ENCODE results near the gene PCBD1. TPM values are rescaled to one million over a fixed set of nuclear protein-coding genes. Genes with fewer than 3 reads are reported as not detected.

The PCBD1 gene
- total and polyA plus RNA-seq, 2 donors (not counting 1 experiment from before 2014, with no cell fraction given), result 6.7 to 14.1 TPM

GRCh38 chr10:70834021-70834420, 54.3 kb downstream of the PCBD1 start:
- H2AFZ ChIP-seq (ENCODE audit: insufficient read depth, low read depth, low read length, poor library complexity, severe bottlenecking), result no peak overlapping the region
- Mint-ChIP-seq H3K27ac (no peak overlapping the region), H3K9me3 (ENCODE audit: insufficient read depth) (no peaks in the 10 kb centered on the region), H3K4me3 (no peak overlapping the region), H3K27me3 (no peaks in the 10 kb centered on the region), H3K4me1 (peaks cover 5% of the 10 kb centered on the region)
- intact Hi-C loops (cut with micrococcal nuclease), result no loop called here
- no peak overlapping the region for H3K27ac ChIP-seq (ENCODE audit: low read length in 2 of 2)
- peaks cover 0 to 5% (median 4%) of the 10 kb centered on the region in 3 donors for H3K9me3 ChIP-seq (ENCODE audit: control extremely low read depth in 1 of 3, control insufficient read depth in 2 of 3, insufficient read depth in 1 of 3, low read length in 2 of 3)
- H4K20me1 ChIP-seq (ENCODE audit: control insufficient read depth, insufficient read depth, low read length, poor library complexity, severe bottlenecking), result peaks cover 26% of the 10 kb centered on the region
- TF ChIP-seq CTCF (IDR thresholded peaks at IDR 0.05) (no peak), EZH2 (IDR thresholded peaks at IDR 0.05; ENCODE audit: borderline replicate concordance, insufficient read depth, low read depth, low read length, poor library complexity, severe bottlenecking) (no peak)
- ChIA-PET CTCF (no interaction called here), POLR2A (no interaction called here)
- H3K79me2 ChIP-seq (ENCODE audit: control insufficient read depth, insufficient read depth, low read length), result peaks cover 55% of the 10 kb centered on the region
- H3K4me3 ChIP-seq (ENCODE audit: control extremely low read depth in 1 of 5, extremely low read depth in 1 of 5, insufficient read depth in 1 of 5, low read depth in 2 of 5, low read length in 4 of 5), result no peak overlapping the region
- DNase-seq (no peak), ATAC-seq (ENCODE audit: low read depth) (no peak)
- WGBS (ENCODE audit: insufficient coverage), result 95% methylated on average over 4 of the region's 5 CpGs
- H3K36me3 ChIP-seq (replicated peaks in 1 of 2; ENCODE audit: control extremely low read depth in 1 of 2, control insufficient read depth in 1 of 2, extremely low read depth in 1 of 2, insufficient read depth in 2 of 2, low read length in 1 of 2), result peaks cover 3 to 11% of the 10 kb centered on the region in 2 experiments
- no peaks in the 10 kb centered on the region for H3K4me1 ChIP-seq (ENCODE audit: control insufficient read depth in 2 of 2, insufficient read depth in 2 of 2, low read length in 2 of 2)
- no peaks in the 10 kb centered on the region for H3K27me3 ChIP-seq (replicated peaks in 1 of 4; ENCODE audit: control extremely low read depth in 1 of 4, control insufficient read depth in 3 of 4, insufficient read depth in 4 of 4, low read length in 3 of 4)
- no peak overlapping the region for H3K9ac ChIP-seq (ENCODE audit: low read length)
- H3K4me2 ChIP-seq (replicated peaks; ENCODE audit: low read depth, low read length, poor library complexity, severe bottlenecking), result no peak overlapping the region

GRCh38 chr10:70833601-70834000, 54.8 kb downstream of the PCBD1 start:
- CTCF ChIA-PET, result interaction anchor here (1.5 kb wide), 1 partner anchor 372 kb away, joined by 3 read pairs; no protein-coding TSS in a partner anchor
- no peak overlapping the region for H3K27ac Mint-ChIP-seq

More at GRCh38 chr10:70833601-70834000, 54.8 kb downstream of the PCBD1 start:
- H3K9me3 ChIP-seq (ENCODE audit: control extremely low read depth in 1 of 3, control insufficient read depth in 2 of 3, insufficient read depth in 1 of 3, low read length in 2 of 3), result peaks cover 0 to 5% (median 4%) of the 10 kb centered on the region in 3 donors
- POLR2A ChIA-PET, result no interaction called here
- intact Hi-C loops (cut with micrococcal nuclease), result no loop called here
- H3K4me1 ChIP-seq (ENCODE audit: control insufficient read depth in 2 of 2, insufficient read depth in 2 of 2, low read length in 2 of 2), result no peaks in the 10 kb centered on the region
- DNase-seq (no peak), ATAC-seq (ENCODE audit: low read depth) (no peak)
- H3K79me2 ChIP-seq (ENCODE audit: control insufficient read depth, insufficient read depth, low read length), result peaks cover 55% of the 10 kb centered on the region
- H3K4me3 Mint-ChIP-seq, result no peak overlapping the region
- TF ChIP-seq EZH2 (IDR thresholded peaks at IDR 0.05; ENCODE audit: borderline replicate concordance, insufficient read depth, low read depth, low read length, poor library complexity, severe bottlenecking) (no peak), CTCF (IDR thresholded peaks at IDR 0.05) (no peak)
- H4K20me1 ChIP-seq (ENCODE audit: control insufficient read depth, insufficient read depth, low read length, poor library complexity, severe bottlenecking), result peaks cover 26% of the 10 kb centered on the region
- H3K27me3 Mint-ChIP-seq, result no peaks in the 10 kb centered on the region
- H3K9me3 Mint-ChIP-seq (ENCODE audit: insufficient read depth), result no peaks in the 10 kb centered on the region
- peaks cover 5% of the 10 kb centered on the region for H3K4me1 Mint-ChIP-seq
- no peaks in the 10 kb centered on the region for H3K27me3 ChIP-seq (replicated peaks in 1 of 4; ENCODE audit: control extremely low read depth in 1 of 4, control insufficient read depth in 3 of 4, insufficient read depth in 4 of 4, low read length in 3 of 4)
- no peak overlapping the region for H3K9ac ChIP-seq (ENCODE audit: low read length)
- H3K36me3 ChIP-seq (replicated peaks in 1 of 2; ENCODE audit: control extremely low read depth in 1 of 2, control insufficient read depth in 1 of 2, extremely low read depth in 1 of 2, insufficient read depth in 2 of 2, low read length in 1 of 2), result peaks cover 3 to 12% of the 10 kb centered on the region in 2 experiments
- H3K4me2 ChIP-seq (replicated peaks; ENCODE audit: low read depth, low read length, poor library complexity, severe bottlenecking), result no peak overlapping the region
- H3K4me3 ChIP-seq (ENCODE audit: control extremely low read depth in 1 of 5, extremely low read depth in 1 of 5, insufficient read depth in 1 of 5, low read depth in 2 of 5, low read length in 4 of 5), result no peak overlapping the region
- 100% methylated on average over 1 of the region's 2 CpGs for WGBS (ENCODE audit: insufficient coverage)
- H2AFZ ChIP-seq (ENCODE audit: insufficient read depth, low read depth, low read length, poor library complexity, severe bottlenecking), result no peak overlapping the region
- no peak overlapping the region for H3K27ac ChIP-seq (ENCODE audit: low read length in 2 of 2)

Other genes starting within 250 kb of the PCBD1 start
- not detected in 2 replicates for gene ADAMTS14, start 216.1 kb downstream of the PCBD1 start, total RNA-seq
- gene ADAMTS14, start 216.1 kb downstream of the PCBD1 start, polyA plus RNA-seq, result not detected in 2 replicates
- not detected in 2 replicates for gene TBATA, start 103.2 kb downstream of the PCBD1 start, total RNA-seq
- gene TBATA, start 103.2 kb downstream of the PCBD1 start, polyA plus RNA-seq, result not detected in 2 replicates
- 41.9 and 46.2 TPM in 2 replicates for gene SGPL1, start 72.6 kb downstream of the PCBD1 start, total RNA-seq
- 9.1 and 12.7 TPM in 2 replicates for gene SGPL1, start 72.6 kb downstream of the PCBD1 start, polyA plus RNA-seq